Right atrium auricular region (tissue), 2 donors: Measurements from ENCODE around the gene LPP. TPM values are rescaled to one million over a fixed set of nuclear protein-coding genes. Genes with fewer than 3 reads are reported as not detected.

Experiments used
- DNase-seq: peaks from one replicate; pipeline ENCODE4 v3.0.0-alpha.2; 2019; ENCODE audit warnings: low spot score
- H3K27ac ChIP-seq, 2 donors: fragments of 200-600 bp; sonication (generic); 1 replicate in 1 of 2; 2 replicates in 1 of 2; pipeline ENCODE4 v1.5.1; 2016 to 2019
- H3K27me3 ChIP-seq, 2 donors: fragments of 200-600 bp; sonication (generic); one replicate each; pipeline versions ENCODE4 v1.5.1 to v1.6.0; 2017 to 2019
- H3K36me3 ChIP-seq: fragments of 200-600 bp; sonication (generic); one replicate; pipeline ENCODE4 v1.5.1; 2016
- H3K4me1 ChIP-seq, 2 donors: fragments of 200-600 bp; sonication (generic); one replicate each; pipeline versions ENCODE4 v1.5.1 to v1.6.0; 2017 to 2019
- H3K4me3 ChIP-seq, 2 donors: fragments of 200-600 bp; sonication (generic); 1 replicate in 1 of 2; 2 replicates in 1 of 2; pipeline ENCODE4 v1.5.1; 2017 to 2019; ENCODE audit warnings: mild to moderate bottlenecking in 1 of 2, moderate library complexity in 1 of 2
- H3K9me3 ChIP-seq, 2 donors: fragments of 200-600 bp; sonication (generic); one replicate each; pipeline ENCODE4 v1.5.1; 2019
- microRNA counts, 2 donors: library from miRNA; unstranded; fragments of <30 nt; microRNA quantifications; one replicate each; lab custom pipeline; 2016 to 2017
- microRNA-seq, 2 donors: library from miRNA; unstranded; fragments of <30 nt; microRNA quantifications; one replicate each; pipeline ENCODE4, GENCODE V29; 2016 to 2017; ENCODE audit warnings: borderline number of aligned reads in 2 of 2, borderline replicate concordance in 1 of 2
- total RNA-seq, 2 donors: library from RNA; depleted of rRNA; stranded (reverse); fragments of >200 nt; gene quantifications; one replicate each; pipeline ENCODE4 v1.1.0, GENCODE V29; 2016
- TF ChIP-seq, protein P1 (sequence below), 2 donors: fragments of 200-600 bp; sonication (generic); IDR thresholded peaks; one replicate each; pipeline ENCODE4 v1.5.1; 2019; ENCODE audit warnings: antibody characterized with exemption in 2 of 2

The LPP gene
- total RNA-seq, 2 donors from 2014 or later, result 117 to 186 TPM

DNA sequence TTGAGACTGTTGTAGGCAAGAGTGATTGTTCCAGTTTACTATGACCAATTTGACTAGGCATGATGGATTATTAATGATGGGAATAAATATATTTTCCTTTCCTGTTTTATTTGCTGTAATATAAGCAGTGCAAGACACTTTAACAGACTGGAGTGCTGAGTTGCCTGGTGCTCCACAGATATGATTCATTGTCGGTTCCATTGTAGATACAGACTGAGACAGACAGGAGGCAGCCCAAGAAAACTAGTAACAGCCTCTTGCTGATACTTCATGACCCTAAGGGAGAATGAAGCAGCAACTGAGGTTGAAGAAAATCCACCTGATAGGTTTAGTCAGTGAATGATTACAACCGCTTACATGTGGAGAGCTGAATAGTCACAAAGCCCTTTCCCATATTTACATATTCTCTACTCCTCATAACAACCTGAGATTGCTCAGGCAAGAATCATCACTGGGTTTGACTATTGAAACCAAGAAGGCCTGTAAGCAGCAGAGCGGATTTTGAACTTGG is 782.7 kb downstream of the LPP start:
- Histone ChIP-seq H3K27me3 (no peaks in the 10 kb centered on the region), H3K27ac (no peak overlapping the region), H3K36me3 (no peaks in the 10 kb centered on the region), H3K4me3 (no peak overlapping the region), H3K4me1 (peaks cover 0 to 4% of the 10 kb centered on the region in 2 donors), H3K9me3 (no peaks in the 10 kb centered on the region)
- TF ChIP-seq, protein P1, sequence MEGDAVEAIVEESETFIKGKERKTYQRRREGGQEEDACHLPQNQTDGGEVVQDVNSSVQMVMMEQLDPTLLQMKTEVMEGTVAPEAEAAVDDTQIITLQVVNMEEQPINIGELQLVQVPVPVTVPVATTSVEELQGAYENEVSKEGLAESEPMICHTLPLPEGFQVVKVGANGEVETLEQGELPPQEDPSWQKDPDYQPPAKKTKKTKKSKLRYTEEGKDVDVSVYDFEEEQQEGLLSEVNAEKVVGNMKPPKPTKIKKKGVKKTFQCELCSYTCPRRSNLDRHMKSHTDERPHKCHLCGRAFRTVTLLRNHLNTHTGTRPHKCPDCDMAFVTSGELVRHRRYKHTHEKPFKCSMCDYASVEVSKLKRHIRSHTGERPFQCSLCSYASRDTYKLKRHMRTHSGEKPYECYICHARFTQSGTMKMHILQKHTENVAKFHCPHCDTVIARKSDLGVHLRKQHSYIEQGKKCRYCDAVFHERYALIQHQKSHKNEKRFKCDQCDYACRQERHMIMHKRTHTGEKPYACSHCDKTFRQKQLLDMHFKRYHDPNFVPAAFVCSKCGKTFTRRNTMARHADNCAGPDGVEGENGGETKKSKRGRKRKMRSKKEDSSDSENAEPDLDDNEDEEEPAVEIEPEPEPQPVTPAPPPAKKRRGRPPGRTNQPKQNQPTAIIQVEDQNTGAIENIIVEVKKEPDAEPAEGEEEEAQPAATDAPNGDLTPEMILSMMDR (IDR thresholded peaks at IDR 0.05), result no peak
- DNase-seq, result no peak

DNA sequence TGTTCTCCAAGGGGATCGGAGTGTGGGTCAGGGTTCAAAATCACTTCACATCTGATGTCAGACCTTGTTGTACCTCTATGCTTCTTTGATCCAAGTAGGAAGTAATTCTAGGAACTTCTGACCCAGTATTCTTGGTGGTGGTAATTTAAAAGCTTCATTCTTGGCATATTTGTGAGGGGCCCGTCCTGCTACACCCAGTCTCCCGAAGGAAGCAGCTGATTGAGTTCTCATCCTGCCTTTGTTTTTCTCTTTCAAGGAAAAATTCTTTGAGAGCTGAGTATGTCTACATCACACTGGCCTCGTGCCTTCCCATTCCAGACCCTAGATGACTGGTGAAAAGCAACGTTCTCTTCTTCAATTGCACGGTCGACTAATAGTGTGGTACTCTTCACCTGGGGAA is 783.4 kb downstream of the LPP start:
- no peaks in the 10 kb centered on the region for H3K36me3 ChIP-seq
- H3K27ac ChIP-seq, result no peak overlapping the region
- DNase-seq, result no peak
- H3K9me3 ChIP-seq, result no peaks in the 10 kb centered on the region
- H3K4me3 ChIP-seq, result no peak overlapping the region
- H3K27me3 ChIP-seq, result no peaks in the 10 kb centered on the region
- H3K4me1 ChIP-seq, result peaks cover 0 to 4% of the 10 kb centered on the region in 2 donors
- TF ChIP-seq, protein P1 (IDR thresholded peaks at IDR 0.05), result no peak

DNA sequence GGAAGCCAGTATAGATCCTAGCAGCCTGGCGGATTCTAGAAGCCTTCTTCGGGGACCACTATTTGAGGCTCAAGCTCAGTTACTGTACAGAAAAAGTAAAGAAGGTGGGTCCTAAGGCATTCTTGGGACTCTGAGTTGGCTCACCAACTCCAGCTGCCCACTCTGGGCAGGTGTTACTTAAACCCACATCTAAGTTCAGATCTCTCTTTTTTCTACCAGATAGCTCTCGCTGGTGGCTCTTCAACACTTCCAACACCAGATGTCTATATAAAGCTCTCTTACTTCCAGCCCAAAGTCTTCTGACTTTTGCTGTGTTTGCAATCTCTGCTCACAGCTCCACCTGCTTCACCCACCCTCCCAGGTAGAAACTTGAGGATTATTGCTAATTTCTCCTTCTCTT is 785.0 kb downstream of the LPP start:
- Histone ChIP-seq H3K27me3 (no peaks in the 10 kb centered on the region), H3K4me3 (no peak overlapping the region), H3K27ac (no peak overlapping the region), H3K36me3 (no peaks in the 10 kb centered on the region), H3K4me1 (peaks cover 0 to 9% of the 10 kb centered on the region in 2 donors), H3K9me3 (no peaks in the 10 kb centered on the region)
- no peak for DNase-seq
- TF ChIP-seq, protein P1 (IDR thresholded peaks at IDR 0.05), result no peak

DNA sequence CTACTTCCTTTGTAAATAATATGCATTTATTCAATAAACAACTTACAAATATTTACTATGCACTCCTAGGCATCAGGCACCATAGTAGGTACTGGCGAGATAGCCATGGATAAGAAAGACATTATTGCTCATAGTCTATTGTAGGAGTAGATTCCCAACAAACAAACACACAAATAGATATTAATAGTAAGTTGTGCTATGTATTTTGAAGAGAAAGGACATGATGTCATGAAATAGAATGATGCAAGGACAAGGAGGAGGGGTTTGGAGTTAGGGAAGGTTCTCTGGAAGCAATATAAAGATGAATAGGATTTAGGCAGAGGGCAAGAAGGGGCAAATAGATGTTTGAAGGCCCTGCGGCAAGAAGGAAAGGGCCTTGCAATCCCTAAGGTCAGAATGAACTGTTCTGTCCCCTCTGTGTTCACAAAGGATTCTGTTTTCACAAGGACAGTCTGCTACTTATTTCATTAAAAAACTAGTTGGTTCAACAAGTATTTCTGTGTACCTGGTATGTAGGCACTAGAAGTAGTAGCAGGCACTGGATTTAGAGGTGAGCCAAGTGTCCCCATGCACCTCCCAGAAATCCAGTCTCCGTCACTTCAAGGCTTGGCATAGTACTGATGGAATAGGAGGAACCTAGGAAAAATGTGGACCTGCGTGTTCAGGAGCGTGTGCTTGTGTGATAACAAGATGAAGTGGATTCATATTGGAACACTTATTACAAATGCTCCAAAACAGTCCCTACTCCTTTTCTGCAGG is 786.0 kb downstream of the LPP start:
- no peak overlapping the region for H3K4me3 ChIP-seq
- DNase-seq, result no peak
- no peaks in the 10 kb centered on the region for H3K36me3 ChIP-seq
- TF ChIP-seq, protein P1 (IDR thresholded peaks at IDR 0.05), result no peak
- no peaks in the 10 kb centered on the region for H3K9me3 ChIP-seq
- H3K4me1 ChIP-seq, result peaks cover 0 to 19% of the 10 kb centered on the region in 2 donors
- no peaks in the 10 kb centered on the region for H3K27me3 ChIP-seq
- peak overlapping the region in 1 of 2 donors; percentile 30 for H3K27ac ChIP-seq

MicroRNA genes within 50 kb of the gene (microRNA counts, 767-probe panel; counts per million panel counts)
- microRNA hsa-miR-28-3p (lab: Ali Mortazavi, UCI), result 2,984 to 6,531 counts per million in 2 donors
- microRNA hsa-miR-28-5p (lab: Ali Mortazavi, UCI), result 3,665 to 7,730 counts per million in 2 donors

Small RNA genes lying within 50 kb of the gene (microRNA-seq; reads per million reads assigned to microRNA genes)
- 10,475 to 12,001 reads per million in 2 donors for gene MIR28
